ENCODE data around the gene HOXB1.
A peak's percentile ranks its signal among the peaks of the same experiment; 100 is the strongest.

HOXB1 gene

DNA sequence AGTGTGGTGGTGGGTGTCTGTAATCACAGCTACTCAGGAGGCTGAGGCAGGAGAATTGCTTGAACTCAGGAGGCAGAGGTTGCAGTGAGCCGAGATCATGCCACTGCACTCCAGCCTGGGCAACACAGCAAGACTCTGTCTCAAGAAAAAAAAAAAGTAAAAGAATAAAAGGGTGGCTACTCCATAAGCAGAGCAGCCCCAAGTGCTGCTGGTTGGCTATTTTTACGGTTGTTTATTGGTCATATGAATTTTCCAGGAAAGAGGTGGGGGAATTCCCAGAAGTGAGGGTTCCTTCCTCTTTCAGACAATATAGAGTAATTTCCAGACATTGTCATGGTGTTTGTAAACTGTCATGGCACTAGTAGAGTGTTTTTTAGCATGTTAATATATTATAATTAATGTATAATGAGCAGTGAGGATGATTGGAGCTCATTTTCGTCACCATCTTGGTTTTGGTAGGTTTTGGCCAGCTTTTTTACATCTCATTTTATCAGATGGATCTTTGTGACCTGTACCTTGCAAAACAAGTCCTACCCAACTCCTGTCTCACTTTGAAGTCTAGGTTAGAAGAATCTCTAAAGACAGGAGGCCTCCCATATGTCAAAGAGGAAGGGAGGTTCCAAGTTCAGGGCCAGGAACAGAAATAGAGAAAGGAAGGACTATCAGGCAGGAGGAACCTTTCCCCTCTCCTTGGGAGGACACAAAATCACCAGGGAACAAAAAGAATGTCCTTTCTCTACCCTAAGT lies 39.1 kb downstream of the HOXB1 start:
- DNase-seq (ENCODE audit: extremely low spot score), result no peak
- ChIA-PET POLR2A (interaction anchor here (0.8 to 3.0 kb wide), 6 partner anchors 9 to 97 kb away, joined by 3 to 13 read pairs (median 5); no protein-coding TSS in a partner anchor), CTCF (interaction anchor here (0.6 to 1.7 kb wide), 10 partner anchors 9 to 169 kb away, joined by 3 to 6 read pairs (median 4); partner anchors contain the start of gene HOXB7)
- TF ChIP-seq TARDBP (IDR thresholded peaks at IDR 0.05), result no peak
- TF ChIP-seq ZNF384 (IDR thresholded peaks at IDR 0.05), result 0 out of 2 replicates have a peak, but pooled peaks have one; percentile 22

DNA sequence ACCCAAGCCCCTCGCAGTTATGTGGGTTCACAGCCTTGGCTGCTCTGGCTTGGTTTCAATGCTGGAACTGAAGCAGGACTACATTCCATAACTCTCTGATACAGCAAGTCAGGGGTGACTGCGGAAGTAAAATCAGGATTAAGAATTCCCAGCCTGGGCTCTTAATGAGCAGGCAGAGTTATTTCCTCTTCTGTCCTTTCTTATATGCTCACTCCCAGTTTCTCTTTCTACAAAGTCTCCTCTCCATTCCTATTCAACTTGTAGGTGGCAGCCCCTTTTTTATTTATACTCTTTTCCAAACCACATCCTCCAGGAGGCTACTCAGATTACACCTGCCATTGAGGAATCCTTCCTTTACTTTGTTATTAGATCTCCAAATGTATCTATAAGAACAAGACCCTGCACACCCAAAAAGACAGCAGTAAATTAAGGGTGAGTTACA lies 40.3 kb downstream of the HOXB1 start:
- no peak for DNase-seq (ENCODE audit: extremely low spot score)
- ChIA-PET CTCF (interaction anchor here (0.8 to 1.6 kb wide), 2 partner anchors 103 to 247 kb away, joined by 3 to 5 read pairs; no protein-coding TSS in a partner anchor), POLR2A (no interaction called here)
- no peak for TF ChIP-seq SUZ12 (IDR thresholded peaks at IDR 0.05)
- TF ChIP-seq, protein P1, sequence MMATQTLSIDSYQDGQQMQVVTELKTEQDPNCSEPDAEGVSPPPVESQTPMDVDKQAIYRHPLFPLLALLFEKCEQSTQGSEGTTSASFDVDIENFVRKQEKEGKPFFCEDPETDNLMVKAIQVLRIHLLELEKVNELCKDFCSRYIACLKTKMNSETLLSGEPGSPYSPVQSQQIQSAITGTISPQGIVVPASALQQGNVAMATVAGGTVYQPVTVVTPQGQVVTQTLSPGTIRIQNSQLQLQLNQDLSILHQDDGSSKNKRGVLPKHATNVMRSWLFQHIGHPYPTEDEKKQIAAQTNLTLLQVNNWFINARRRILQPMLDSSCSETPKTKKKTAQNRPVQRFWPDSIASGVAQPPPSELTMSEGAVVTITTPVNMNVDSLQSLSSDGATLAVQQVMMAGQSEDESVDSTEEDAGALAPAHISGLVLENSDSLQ (IDR thresholded peaks at IDR 0.05), result peak; percentile 58; the same call in 1 of the 2 replicates

DNA sequence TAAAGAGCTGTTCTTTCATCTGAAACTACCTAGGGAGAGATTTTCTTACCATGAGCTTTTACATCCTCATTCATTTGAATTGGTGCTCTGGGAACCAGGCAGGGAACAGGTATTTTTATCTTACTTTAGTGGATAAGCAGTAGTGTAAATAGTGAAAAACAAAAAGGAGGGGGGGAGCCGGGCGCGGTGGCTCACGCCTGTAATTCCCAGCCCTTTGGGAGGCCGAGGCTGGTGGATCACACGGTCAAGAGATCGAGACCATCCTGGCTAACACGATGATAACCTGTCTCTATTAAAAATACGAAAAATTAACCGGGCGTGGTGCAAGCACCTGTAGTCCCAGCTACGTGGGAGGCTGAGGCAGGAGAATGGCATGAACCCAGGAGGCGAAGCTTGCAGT lies 41.0 kb downstream of the HOXB1 start:
- no peak for TF ChIP-seq TARDBP (IDR thresholded peaks at IDR 0.05)
- TF ChIP-seq ELF4 (IDR thresholded peaks at IDR 0.05), result no peak
- TF ChIP-seq SP1 (IDR thresholded peaks at IDR 0.05), result no peak
- no peak for TF ChIP-seq ZNF384 (IDR thresholded peaks at IDR 0.05)
- TF ChIP-seq FOXA1 (IDR thresholded peaks at IDR 0.05), result no peak
- TF ChIP-seq FOXK2 (IDR thresholded peaks at IDR 0.05), result no peak
- TF ChIP-seq CTBP1 (IDR thresholded peaks at IDR 0.05; ENCODE audit: borderline replicate concordance), result no peak
- TF ChIP-seq HDGF (IDR thresholded peaks at IDR 0.05; ENCODE audit: borderline replicate concordance), result no peak
- no peak for TF ChIP-seq BHLHE40 (IDR thresholded peaks at IDR 0.05; ENCODE audit: borderline replicate concordance)
- no peak for TF ChIP-seq LEF1 (IDR thresholded peaks at IDR 0.05; ENCODE audit: borderline replicate concordance)
- TF ChIP-seq ARNT (IDR thresholded peaks at IDR 0.05), result no peak
- no peak for TF ChIP-seq SUZ12 (IDR thresholded peaks at IDR 0.05)
- TF ChIP-seq, protein P1 (IDR thresholded peaks at IDR 0.05), result no peak

DNA sequence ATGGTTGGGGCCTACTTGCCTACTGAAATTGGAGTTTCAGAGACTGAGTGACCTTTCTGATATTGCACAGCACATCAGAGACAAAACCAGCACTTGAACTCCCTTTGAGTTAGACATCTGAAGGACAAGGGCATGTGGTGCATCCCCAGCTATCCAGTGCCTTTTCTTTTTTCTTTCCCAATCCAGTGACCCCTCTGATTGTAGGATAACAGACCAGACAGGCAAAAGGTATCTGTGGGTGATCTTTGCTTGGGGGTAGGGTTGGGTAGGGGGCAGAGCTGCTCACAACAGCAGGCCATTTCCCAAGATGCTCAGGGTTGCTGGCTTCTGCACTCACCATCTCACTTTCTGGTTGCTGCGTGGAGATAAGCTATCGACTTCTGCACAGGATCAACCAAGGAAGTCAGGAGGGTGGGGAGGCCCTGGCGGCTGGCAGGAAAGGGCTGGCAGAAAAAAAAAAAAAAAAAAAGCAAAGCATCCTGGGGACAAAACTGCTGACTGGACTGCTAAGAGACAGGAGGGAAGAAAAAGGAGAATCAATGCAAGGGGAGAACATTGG lies 42.2 kb downstream of the HOXB1 start:
- DNase-seq (ENCODE audit: extremely low spot score), result no peak
- POLR2A ChIA-PET, result no interaction called here
- TF ChIP-seq HDGF (IDR thresholded peaks at IDR 0.05; ENCODE audit: borderline replicate concordance) (no peak), ZNF384 (IDR thresholded peaks at IDR 0.05) (peak; percentile 84)
- CTCF ChIA-PET, result no interaction called here

More for the DNA sequence above, 41.0 kb downstream of the HOXB1 start:
- POLR2A ChIA-PET, result no interaction called here
- CTCF ChIA-PET, result interaction anchor here (0.6 kb wide), 1 partner anchor 103 kb away, joined by 3 read pairs; the partner anchor contains the start of gene HOXB5
- DNase-seq (ENCODE audit: extremely low spot score), result no peak

DNA sequence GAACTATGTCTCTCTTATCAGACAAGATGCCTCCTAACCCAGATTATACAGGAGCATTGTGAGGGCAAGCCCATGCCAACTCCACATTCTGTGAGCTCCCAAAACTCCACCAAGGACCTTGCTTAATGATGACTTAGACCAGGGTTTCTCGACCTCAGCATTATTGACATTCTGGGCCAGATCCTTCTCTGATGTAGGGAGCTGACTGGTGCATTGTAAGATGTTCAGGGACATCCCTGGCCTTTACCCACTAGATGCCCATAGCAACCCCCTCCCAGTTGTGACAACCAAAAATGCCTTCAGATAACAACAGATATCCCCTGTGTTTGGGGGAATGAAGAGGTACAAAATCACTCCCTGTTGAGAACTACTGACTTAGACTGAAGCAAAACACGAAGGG lies 43.6 kb downstream of the HOXB1 start:
- TF ChIP-seq CTBP1 (IDR thresholded peaks at IDR 0.05; ENCODE audit: borderline replicate concordance) (no peak), ZNF384 (IDR thresholded peaks at IDR 0.05) (no peak), FOXA1 (IDR thresholded peaks at IDR 0.05) (no peak), FOXM1 (IDR thresholded peaks at IDR 0.05; ENCODE audit: borderline replicate concordance) (no peak), L3MBTL2 (conservative IDR thresholded peaks at IDR 0.05) (no peak), ELF4 (IDR thresholded peaks at IDR 0.05) (no peak), ARNT (IDR thresholded peaks at IDR 0.05) (no peak), SUZ12 (IDR thresholded peaks at IDR 0.05) (no peak), NFRKB (IDR thresholded peaks at IDR 0.05) (no peak), FOXK2 (IDR thresholded peaks at IDR 0.05) (no peak), LEF1 (IDR thresholded peaks at IDR 0.05; ENCODE audit: borderline replicate concordance) (no peak), SP1 (IDR thresholded peaks at IDR 0.05) (no peak)
- TF ChIP-seq, protein P1 (IDR thresholded peaks at IDR 0.05), result no peak
- CTCF ChIA-PET, result no interaction called here
- POLR2A ChIA-PET, result no interaction called here
- no peak for DNase-seq (ENCODE audit: extremely low spot score)

DNA sequence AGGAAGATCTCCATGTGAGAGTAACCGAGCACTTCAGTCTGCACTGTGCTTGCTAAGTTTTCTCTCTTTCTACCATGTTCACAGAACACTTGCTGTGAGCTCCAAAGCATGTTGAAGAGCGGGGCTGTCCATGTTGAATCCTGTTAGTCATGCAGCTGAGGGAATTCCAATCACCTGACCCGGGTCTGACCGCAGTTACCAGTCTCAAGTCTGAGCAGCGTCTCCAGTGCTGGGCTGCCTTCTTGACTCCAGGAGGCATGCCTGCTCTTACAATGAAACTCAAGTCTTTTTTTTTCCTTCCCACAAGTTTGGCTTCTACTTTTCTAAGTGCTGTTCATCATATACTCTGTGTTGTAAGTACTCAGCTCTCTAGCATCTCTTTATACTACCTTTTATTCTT lies 44.3 kb downstream of the HOXB1 start:
- POLR2A ChIA-PET, result no interaction called here
- no peak for DNase-seq (ENCODE audit: extremely low spot score)
- no peak for TF ChIP-seq NFRKB (IDR thresholded peaks at IDR 0.05)
- TF ChIP-seq CTBP1 (IDR thresholded peaks at IDR 0.05; ENCODE audit: borderline replicate concordance), result no peak
- TF ChIP-seq SP1 (IDR thresholded peaks at IDR 0.05), result no peak
- TF ChIP-seq FOXA1 (IDR thresholded peaks at IDR 0.05), result no peak
- TF ChIP-seq L3MBTL2 (conservative IDR thresholded peaks at IDR 0.05), result no peak
- no peak for TF ChIP-seq TARDBP (IDR thresholded peaks at IDR 0.05)
- TF ChIP-seq ELF4 (IDR thresholded peaks at IDR 0.05), result no peak
- no peak for TF ChIP-seq FOXM1 (IDR thresholded peaks at IDR 0.05; ENCODE audit: borderline replicate concordance)
- TF ChIP-seq BHLHE40 (IDR thresholded peaks at IDR 0.05; ENCODE audit: borderline replicate concordance), result no peak
- TF ChIP-seq HDGF (IDR thresholded peaks at IDR 0.05; ENCODE audit: borderline replicate concordance), result no peak
- TF ChIP-seq FOXK2 (IDR thresholded peaks at IDR 0.05), result no peak
- TF ChIP-seq SUZ12 (IDR thresholded peaks at IDR 0.05), result no peak
- TF ChIP-seq, protein P1 (IDR thresholded peaks at IDR 0.05), result no peak
- no peak for TF ChIP-seq ARNT (IDR thresholded peaks at IDR 0.05)
- TF ChIP-seq ZNF384 (IDR thresholded peaks at IDR 0.05), result no peak
- TF ChIP-seq LEF1 (IDR thresholded peaks at IDR 0.05; ENCODE audit: borderline replicate concordance), result no peak
- CTCF ChIA-PET, result no interaction called here

Measured in HEK293T (cell line).